Activated CD8-positive, alpha-beta T cell treated with anti-CD3 and anti-CD28 coated beads for 36 hours (primary cell): ENCODE results near the gene MLC1. TPM values are rescaled to one million over a fixed set of nuclear protein-coding genes. Genes with fewer than 3 reads are reported as not detected.

ENCODE experiments used
- ATAC-seq: fragments of 200-7000 bp; cut with Tn5 transposase; one replicate; pipeline ENCODE4 v1.10.0; 2021; ENCODE audit warnings: mild to moderate bottlenecking, moderate library complexity
- CTCF ChIA-PET: fragments of 350-600 bp; sonication (Branson Sonifier 250); formaldehyde crosslinking; loops from one replicate; lab custom pipeline; 2021; ENCODE audit warnings: antibody characterized with exemption; lab: Charles Lee
- POLR2A ChIA-PET: fragments of 350-600 bp; sonication (Branson Sonifier 250); formaldehyde crosslinking; loops from one replicate; lab custom pipeline; 2021; ENCODE audit warnings: antibody characterized with exemption; lab: Charles Lee
- DNase-seq: peaks from one replicate; pipeline ENCODE4 v3.0.0-alpha.2; 2020
- H3K27ac Mint-ChIP-seq: one replicate; pipeline ENCODE4 v1.8.0; 2021; ENCODE audit warnings: mild to moderate bottlenecking, mixed read lengths
- H3K27me3 Mint-ChIP-seq: one replicate; pipeline ENCODE4 v1.8.0; 2021; ENCODE audit warnings: mixed read lengths
- H3K36me3 Mint-ChIP-seq: one replicate; pipeline ENCODE4 v1.8.0; 2021; ENCODE audit warnings: low read depth, mixed read lengths
- H3K4me1 Mint-ChIP-seq: one replicate; pipeline ENCODE4 v1.8.0; 2021; ENCODE audit warnings: low read depth, mixed read lengths
- H3K4me3 Mint-ChIP-seq: one replicate; pipeline ENCODE4 v1.8.0; 2021; ENCODE audit warnings: mild to moderate bottlenecking, moderate library complexity, mixed read lengths
- H3K9me3 Mint-ChIP-seq: one replicate; pipeline ENCODE4 v1.8.0; 2021; ENCODE audit warnings: mixed read lengths
- intact Hi-C: fragments of 100-400 bp; cut with micrococcal nuclease; formaldehyde crosslinking; loops from one replicate; pipeline ENCODE4 v1.10.0; 2022
- total RNA-seq, 2 experiments: library from RNA; stranded (reverse); gene quantifications; one replicate each; pipeline ENCODE4 v1.2.3, GENCODE V29; 2021
- TF ChIP-seq, protein P1 (sequence below): fragments of 200-600 bp; IDR thresholded peaks from one replicate; pipeline ENCODE4 v1.8.0; 2022; ENCODE audit warnings: antibody characterized with exemption, mild to moderate bottlenecking

MLC1 gene
- total RNA-seq, 2 experiments from 2014 or later = 1.3 to 1.5 TPM

DNA sequence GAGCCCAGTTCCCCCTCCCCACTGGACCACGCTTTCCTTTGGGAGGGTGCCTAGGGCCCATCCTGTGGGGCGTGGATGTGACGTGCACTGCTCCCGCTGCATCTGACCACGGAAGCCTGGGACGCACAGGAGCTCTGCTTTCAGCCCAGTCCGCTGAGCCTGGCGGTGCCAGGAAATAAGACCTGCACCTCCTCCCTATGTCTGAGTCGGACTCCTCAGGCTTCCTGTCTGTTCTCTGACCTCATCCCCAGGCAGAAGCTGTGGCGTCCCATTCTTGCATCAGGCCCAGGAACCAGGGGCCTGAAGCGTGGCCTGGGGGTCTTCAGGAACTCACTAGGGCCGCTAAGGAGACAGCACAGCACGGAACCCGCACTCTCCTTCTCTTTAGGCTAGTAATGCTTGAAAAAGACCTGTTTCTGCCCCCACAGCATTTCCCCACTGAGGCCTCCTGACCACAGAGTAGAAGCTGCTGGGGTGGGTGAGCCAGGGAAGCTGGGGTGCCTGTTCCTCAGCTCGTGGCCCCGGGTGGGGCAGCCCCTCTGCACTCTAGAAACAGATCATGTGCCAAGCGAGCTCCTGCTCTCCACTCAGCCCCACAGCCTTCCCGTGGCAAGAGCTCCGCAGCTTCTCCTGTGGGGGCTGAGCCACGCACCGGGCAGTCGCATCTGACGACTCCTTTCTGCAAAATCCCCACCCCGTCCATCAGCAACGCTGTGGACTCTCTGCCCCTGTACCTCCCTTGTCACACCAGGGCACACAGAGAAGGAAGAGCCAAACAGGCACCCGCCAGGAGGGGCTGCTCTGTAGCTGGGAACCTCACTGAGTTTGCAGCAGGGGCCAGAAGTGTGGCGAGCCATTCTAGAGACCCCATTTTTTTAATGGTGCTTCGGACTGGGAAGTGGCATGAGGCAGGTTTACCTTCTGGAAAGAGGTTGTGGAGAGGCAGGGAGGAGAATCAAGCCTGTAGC lies 27.2 kb upstream of the MLC1 start:
- ChIA-PET POLR2A (interaction anchor here (0.7 to 1.2 kb wide), 2 partner anchors 12 to 230 kb away, joined by 3 to 4 read pairs; no protein-coding TSS in a partner anchor), CTCF (interaction anchor here (0.7 to 1.3 kb wide), 3 partner anchors 36 to 94 kb away, joined by 3 to 5 read pairs (median 3); no protein-coding TSS in a partner anchor)
- Mint-ChIP-seq H3K27ac (peak overlapping the region; percentile 89), H3K4me1 (peaks cover 20% of the 10 kb centered on the region), H3K4me3 (peak overlapping the region; percentile 22), H3K36me3 (no peaks in the 10 kb centered on the region), H3K9me3 (no peaks in the 10 kb centered on the region), H3K27me3 (no peaks in the 10 kb centered on the region)
- TF ChIP-seq, protein P1, sequence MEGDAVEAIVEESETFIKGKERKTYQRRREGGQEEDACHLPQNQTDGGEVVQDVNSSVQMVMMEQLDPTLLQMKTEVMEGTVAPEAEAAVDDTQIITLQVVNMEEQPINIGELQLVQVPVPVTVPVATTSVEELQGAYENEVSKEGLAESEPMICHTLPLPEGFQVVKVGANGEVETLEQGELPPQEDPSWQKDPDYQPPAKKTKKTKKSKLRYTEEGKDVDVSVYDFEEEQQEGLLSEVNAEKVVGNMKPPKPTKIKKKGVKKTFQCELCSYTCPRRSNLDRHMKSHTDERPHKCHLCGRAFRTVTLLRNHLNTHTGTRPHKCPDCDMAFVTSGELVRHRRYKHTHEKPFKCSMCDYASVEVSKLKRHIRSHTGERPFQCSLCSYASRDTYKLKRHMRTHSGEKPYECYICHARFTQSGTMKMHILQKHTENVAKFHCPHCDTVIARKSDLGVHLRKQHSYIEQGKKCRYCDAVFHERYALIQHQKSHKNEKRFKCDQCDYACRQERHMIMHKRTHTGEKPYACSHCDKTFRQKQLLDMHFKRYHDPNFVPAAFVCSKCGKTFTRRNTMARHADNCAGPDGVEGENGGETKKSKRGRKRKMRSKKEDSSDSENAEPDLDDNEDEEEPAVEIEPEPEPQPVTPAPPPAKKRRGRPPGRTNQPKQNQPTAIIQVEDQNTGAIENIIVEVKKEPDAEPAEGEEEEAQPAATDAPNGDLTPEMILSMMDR = no peak
- intact Hi-C loops = no loop called here
- DNase-seq (peak; percentile 70), ATAC-seq (peak; percentile 88)

- TF ChIP-seq, protein P1 = no peak
- H3K27ac Mint-ChIP-seq = peak overlapping the region; percentile 22
These were observed 25.8 kb upstream of the MLC1 start for GRCh38 chr22:50111056-50111455.

GRCh38 chr22:50107529-50107928 lies 22.3 kb upstream of the MLC1 start:
- Mint-ChIP-seq H3K36me3 (no peaks in the 10 kb centered on the region), H3K4me1 (peaks cover 21% of the 10 kb centered on the region), H3K9me3 (no peaks in the 10 kb centered on the region), H3K27ac (no peak overlapping the region), H3K4me3 (no peak overlapping the region), H3K27me3 (no peaks in the 10 kb centered on the region)
- no peak for DNase-seq
- ChIA-PET CTCF (no interaction called here), POLR2A (interaction anchor here (0.6 to 2.2 kb wide), 2 partner anchors 8 to 20 kb away, joined by 3 to 5 read pairs; no protein-coding TSS in a partner anchor)
- no peak for ATAC-seq
- TF ChIP-seq, protein P1 = no peak
- intact Hi-C loops = no loop called here

More at GRCh38 chr22:50111056-50111455, 25.8 kb upstream of the MLC1 start:
- Mint-ChIP-seq H3K4me3 (no peak overlapping the region), H3K36me3 (no peaks in the 10 kb centered on the region), H3K4me1 (peaks cover 20% of the 10 kb centered on the region), H3K9me3 (no peaks in the 10 kb centered on the region), H3K27me3 (no peaks in the 10 kb centered on the region)
- ATAC-seq = no peak
- DNase-seq = no peak
- ChIA-PET CTCF (no interaction called here), POLR2A (interaction anchor here (1.1 kb wide), 1 partner anchor 12 kb away, joined by 3 read pairs; no protein-coding TSS in a partner anchor)
- intact Hi-C loops = no loop called here

DNA sequence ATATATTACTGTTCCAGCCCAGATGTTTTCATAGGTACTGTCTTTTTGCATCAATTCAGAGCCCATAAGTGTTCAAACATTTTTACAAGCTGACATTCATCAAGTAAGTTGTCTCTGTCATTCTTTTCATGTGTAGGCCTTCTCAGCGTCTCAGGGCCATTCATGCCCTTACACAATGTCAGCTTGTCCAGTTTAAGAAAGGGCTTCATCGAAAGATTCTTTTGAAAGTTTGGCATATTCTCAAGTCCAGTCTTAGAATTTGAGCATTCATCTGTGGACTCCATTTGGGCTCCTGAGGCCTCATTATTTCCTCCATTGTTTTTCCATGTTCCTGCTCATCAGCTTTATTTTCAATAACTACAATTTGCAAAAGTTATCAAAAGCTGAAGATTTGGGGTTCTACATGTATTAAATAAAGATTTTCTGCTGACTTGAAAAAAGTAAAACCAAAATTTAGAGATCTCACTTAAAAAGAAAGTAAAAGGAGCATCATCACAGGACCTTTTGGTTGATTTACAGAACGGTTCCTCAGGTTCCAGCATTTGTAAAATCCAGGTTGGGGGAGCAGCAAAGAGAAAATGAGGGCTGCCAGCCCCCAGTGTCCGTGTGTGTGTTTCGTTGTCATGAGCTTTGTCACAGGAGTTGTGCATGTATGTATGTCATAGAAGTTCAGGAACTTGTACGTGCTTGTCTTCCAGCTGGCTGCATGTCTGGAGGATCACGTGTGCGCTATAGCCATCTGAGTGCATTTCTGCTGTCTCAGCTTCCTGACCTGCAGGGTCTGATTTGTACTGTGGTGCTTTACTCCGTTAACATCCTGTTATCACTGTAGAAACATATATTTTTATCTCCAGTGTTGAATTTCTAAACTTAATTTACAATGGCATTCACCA lies 20.2 kb upstream of the MLC1 start:
- DNase-seq (peak; percentile 56), ATAC-seq (peak; percentile 83)
- H3K36me3 Mint-ChIP-seq = no peaks in the 10 kb centered on the region
- H3K4me3 Mint-ChIP-seq = peak overlapping the region; percentile 54
- H3K9me3 Mint-ChIP-seq = no peaks in the 10 kb centered on the region
- POLR2A ChIA-PET = interaction anchor here (0.9 to 2.2 kb wide), 3 partner anchors 10 to 31 kb away, joined by 3 to 5 read pairs (median 3); partner anchors contain the start of gene MOV10L1
- H3K27me3 Mint-ChIP-seq = no peaks in the 10 kb centered on the region
- peak overlapping the region; percentile 32 for H3K27ac Mint-ChIP-seq
- CTCF ChIA-PET = interaction anchor here (1.9 kb wide), 1 partner anchor 20 kb away, joined by 5 read pairs; the partner anchor contains the start of gene MLC1
- intact Hi-C loops = no loop called here
- peaks cover 14% of the 10 kb centered on the region for H3K4me1 Mint-ChIP-seq
- TF ChIP-seq, protein P1 = no peak
